ENCODE data around the gene ABCA13.

Gene ABCA13

DNA sequence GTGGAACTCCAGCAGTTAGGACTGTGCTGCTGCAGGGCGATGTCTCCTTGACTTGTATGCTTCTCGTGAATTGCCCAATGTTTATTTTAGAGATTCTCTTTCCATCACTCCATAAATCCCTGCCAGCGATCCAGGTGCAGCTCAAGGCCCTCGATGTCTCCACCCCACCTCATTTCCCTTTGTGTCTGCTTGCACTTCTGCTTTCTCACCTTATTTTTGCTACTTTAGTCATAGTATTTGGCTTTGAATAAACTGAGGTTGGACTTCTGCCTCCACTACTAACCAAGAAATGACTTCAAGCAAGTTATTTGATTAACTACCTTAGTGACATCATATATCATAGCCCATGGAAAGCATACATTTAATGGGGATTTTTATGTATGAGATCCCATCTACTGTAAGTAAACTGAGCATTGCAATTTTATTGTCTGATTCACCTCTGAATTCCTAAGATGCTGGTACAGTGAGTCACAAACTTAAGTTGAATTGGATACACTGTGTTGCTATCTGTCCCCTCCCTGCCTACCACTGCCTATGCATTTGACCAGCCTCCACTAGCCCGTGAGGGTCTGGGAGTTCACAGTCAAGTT is 255.8 kb downstream of the ABCA13 start:
- DNase-seq (ENCODE audit: low read depth in 1 of 2, low spot score in 1 of 2), result no peak

DNA sequence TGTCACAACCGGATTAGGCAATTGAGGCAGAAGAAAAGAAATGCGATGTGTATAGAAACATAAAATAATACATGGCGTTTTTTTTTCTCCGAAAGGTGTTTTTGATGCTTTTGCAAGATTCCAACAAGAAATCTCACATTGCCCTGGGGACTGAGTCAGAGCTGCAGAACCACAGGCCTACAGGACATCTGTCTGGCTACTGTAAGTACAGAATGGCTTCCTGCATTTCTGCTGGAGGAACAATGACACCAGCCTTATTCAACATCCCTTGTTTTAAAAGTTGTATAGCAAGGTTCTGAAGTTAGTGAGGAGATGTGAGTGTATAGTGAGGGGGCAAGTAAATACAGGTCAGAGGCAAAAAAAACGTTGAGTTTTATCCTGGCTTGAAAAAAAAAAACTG is 256.4 kb downstream of the ABCA13 start:
- DNase-seq (ENCODE audit: low read depth in 1 of 2, low spot score in 1 of 2), result no peak

GRCh38 chr7:48428091-48428684 is 256.9 kb downstream of the ABCA13 start:
- DNase-seq (ENCODE audit: low read depth in 1 of 2, low spot score in 1 of 2), result no peak

GRCh38 chr7:48429117-48429516 is 257.9 kb downstream of the ABCA13 start:
- no peak for DNase-seq (ENCODE audit: low read depth in 1 of 2, low spot score in 1 of 2)

GRCh38 chr7:48438206-48438605 is 266.9 kb downstream of the ABCA13 start:
- DNase-seq (ENCODE audit: low read depth in 1 of 2, low spot score in 1 of 2), result no peak

DNA sequence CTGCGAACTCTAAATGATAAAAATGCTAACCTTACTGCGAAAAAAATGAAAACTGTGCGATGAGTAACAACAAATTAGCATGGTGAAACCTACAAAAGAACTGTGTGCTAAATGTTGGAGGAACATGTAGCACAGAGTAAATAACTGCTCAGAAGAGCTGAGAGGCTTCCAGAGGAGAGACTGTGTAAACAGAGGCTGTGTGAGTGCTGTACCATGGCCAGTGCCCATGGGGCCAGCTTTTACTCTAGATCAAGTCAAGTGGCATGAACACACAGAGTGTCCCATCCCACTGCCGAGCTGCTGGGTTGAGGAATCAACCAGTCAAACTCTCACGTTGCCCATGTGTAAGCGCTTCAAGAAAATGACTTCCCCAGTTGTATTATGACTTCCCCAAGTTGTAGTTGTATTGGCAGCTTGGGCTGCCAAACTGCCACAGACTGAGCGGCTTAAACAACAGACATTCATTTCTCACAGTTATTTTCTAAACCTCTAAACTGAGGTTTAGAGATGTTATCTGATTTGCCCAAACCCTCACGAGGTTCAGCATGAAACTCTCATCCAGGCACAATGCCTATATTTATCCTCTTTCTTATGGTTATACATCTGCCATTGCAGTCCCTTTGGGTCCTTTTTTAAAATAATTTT is 270.7 kb downstream of the ABCA13 start:
- no peak for DNase-seq (ENCODE audit: low read depth in 1 of 2, low spot score in 1 of 2)

DNA sequence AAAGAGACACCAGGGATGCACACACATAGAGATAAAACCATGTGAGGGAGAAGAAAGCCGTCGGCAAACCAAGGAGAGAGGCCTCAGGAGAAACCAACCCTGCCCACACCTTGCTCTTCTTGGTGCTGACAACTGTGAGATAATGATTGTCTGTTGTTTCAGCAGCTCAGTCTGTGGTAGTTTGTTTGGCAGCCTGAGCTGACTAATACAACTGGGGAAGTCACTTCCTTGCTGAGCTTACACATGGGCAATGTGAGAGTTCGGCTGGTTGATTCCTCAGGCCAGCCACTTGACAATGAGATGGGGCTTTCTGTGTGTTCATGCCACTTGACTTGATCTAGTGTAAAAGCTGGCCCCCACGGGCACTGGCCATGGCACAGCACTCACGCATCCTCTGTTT is 271.8 kb downstream of the ABCA13 start:
- DNase-seq (ENCODE audit: low read depth in 1 of 2, low spot score in 1 of 2), result no peak

- DNase-seq (ENCODE audit: low read depth in 1 of 2, low spot score in 1 of 2), result no peak
These were observed 275.5 kb downstream of the ABCA13 start for GRCh38 chr7:48446721-48447120.

DNA sequence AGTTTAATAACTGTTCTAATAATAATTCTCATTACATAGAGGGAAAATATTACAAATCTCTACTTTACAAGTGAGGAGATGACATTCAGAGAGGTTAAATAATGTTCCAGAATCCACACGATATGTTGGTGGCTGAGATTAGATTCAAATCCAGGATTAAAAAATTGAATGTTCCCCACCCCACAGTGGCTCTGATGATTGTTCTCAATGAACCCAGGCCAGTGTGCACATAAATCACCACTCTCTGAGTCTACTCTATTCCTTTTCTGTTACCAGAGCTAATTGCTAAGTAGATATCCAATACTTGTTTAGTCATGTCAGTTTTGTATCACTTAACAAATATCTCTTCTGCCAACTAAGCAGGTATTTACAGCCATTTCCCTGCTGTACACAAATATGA is 281.0 kb downstream of the ABCA13 start:
- DNase-seq (ENCODE audit: low read depth in 1 of 2, low spot score in 1 of 2), result no peak

DNA sequence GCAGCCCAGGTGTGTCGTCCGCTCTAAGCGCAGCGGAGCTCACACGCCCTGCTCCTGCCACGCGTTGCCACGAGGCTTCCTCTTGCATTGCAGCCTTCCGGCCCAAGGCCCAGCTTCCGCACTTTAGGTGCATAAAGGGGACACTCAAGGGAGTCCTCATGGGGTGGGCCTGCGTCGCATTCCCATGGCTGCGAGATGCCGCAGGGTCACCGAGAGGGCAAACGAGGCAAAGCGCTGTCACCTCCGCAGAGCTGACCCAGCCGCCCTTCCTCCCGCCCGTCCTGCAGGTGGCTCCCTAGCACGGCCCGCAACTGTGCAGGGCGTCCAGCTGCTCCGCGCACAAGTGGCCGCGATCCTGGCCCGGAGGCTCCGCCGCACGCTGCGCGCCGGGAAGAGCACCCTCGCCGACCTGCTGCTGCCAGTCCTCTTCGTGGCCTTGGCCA is 283.5 kb downstream of the ABCA13 start:
- no peak for DNase-seq (ENCODE audit: low read depth in 1 of 2, low spot score in 1 of 2)

- DNase-seq (ENCODE audit: low read depth in 1 of 2, low spot score in 1 of 2), result no peak
These were observed 284.1 kb downstream of the ABCA13 start for GRCh38 chr7:48455363-48455762.

DNA sequence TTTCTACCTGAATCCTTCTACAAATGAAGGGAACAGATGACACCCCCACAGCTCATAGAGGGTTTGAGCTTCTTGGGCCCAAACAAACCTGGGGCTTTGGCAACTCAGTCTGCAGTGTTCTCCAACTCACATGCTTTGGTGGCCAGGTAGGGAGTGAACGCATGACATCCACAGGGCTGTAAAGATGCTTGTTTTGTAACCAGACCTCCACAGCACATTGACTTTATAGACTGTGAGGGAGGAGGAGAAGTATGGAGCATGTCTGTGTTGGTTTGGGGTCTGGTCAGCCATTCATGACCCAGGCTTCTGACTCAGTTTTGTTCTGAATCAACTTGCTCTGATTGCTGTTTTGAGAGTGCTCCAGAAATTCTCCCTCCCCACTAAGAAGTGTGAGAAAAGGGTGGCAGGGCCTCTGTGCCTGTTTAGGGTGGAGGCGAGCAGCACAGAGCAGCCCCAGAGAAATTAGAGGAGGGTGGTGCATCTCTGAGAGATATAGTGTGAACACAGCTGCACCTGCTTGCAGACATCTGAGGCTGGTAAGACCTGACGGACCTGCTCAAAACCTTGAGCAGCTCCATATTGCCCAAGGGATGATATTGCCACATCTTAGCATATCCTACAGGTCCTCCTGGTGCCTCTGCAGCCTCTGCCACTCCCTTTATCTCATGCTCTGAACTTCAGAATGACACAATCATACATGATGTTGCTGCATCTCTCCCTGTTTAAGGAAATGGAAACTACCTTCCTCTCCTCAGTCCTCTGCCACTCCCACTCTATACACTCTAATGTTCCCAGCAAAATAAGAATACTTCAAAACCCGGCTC is 287.7 kb downstream of the ABCA13 start:
- DNase-seq (ENCODE audit: low read depth in 1 of 2, low spot score in 1 of 2), result no peak

DNA sequence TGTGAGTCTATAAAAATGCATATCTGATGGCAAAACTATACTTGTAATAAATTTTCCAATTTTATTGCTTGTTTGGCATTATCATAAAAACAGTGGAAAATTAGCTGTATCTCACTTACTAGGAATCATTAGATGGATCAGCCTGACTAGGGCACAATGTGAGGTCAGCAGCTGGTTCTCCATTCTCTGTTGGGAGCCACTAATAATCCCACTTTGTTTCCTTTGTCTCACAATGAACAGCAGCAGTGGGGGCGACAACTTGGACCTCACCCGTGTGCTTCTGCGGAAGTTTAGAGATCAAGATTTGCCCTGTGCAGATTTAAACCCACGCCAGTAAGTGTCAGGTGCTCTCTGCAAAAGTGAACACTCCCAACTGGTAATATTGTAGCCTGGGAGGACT is 295.5 kb downstream of the ABCA13 start:
- DNase-seq (ENCODE audit: low read depth in 1 of 2, low spot score in 1 of 2), result no peak

- DNase-seq (ENCODE audit: low read depth in 1 of 2, low spot score in 1 of 2), result no peak
These were observed 299.9 kb downstream of the ABCA13 start for GRCh38 chr7:48471196-48471595.

- no peak for DNase-seq (ENCODE audit: low read depth in 1 of 2, low spot score in 1 of 2)
These were observed 301.4 kb downstream of the ABCA13 start for GRCh38 chr7:48472640-48473039.

GRCh38 chr7:48473205-48473865 is 302.1 kb downstream of the ABCA13 start:
- DNase-seq (ENCODE audit: low read depth in 1 of 2, low spot score in 1 of 2), result no peak

- no peak for DNase-seq (ENCODE audit: low read depth in 1 of 2, low spot score in 1 of 2)
These were observed 310.0 kb downstream of the ABCA13 start for GRCh38 chr7:48481235-48481634.

DNA sequence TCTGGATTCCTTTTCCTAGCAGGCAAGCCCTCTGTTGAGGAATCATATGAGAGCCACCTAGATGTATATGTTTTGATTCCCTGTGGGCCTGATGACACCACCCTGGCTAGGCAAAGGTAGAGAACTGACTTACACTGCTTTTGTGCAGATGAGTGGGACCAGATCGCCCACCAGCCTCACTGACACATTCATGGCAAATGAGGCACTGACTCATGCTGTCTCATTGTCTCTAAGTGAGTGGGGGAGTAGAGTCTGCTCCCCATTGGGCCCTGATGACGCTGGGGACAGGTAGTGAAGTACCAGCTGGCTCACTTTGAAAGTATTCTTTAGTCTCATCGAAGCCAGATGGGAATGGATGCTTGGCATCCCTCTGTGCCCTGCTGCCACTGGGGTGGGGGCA is 326.3 kb downstream of the ABCA13 start:
- DNase-seq (ENCODE audit: low read depth in 1 of 2, low spot score in 1 of 2), result no peak

DNA sequence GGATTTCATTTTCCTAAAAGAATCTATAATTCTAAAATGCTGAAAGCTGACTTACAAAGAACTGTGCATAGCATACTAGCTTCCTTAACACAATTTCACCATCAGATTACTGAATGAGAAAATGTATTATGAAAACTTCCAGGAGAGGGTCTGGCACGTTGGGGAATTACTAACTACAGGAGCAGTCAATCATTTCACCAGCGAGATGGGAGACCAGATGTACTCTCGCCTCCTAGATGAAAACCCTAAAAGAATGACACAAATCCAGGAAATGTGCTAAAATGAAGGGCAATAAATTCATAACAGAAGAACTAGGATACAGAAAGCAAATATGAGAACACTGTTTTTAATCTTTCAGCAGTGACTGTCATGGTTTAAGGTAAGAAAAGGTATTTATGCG is 330.8 kb downstream of the ABCA13 start:
- DNase-seq (ENCODE audit: low read depth in 1 of 2, low spot score in 1 of 2), result no peak

- DNase-seq (ENCODE audit: low read depth in 1 of 2, low spot score in 1 of 2), result no peak
These were observed 333.8 kb downstream of the ABCA13 start for GRCh38 chr7:48505051-48505450.

- DNase-seq (ENCODE audit: low read depth in 1 of 2, low spot score in 1 of 2), result no peak
These were observed 334.2 kb downstream of the ABCA13 start for GRCh38 chr7:48505466-48505865.
